Measurements from ENCODE around the gene CSNK1E. TPM values are rescaled to one million over a fixed set of nuclear protein-coding genes. Genes with fewer than 3 reads are reported as not detected.

CSNK1E gene
- total and polyA plus RNA-seq, 2 of the 8 experiments (the other 6 are each of a cell fraction or from before 2014, with no cell fraction given), result 247 to 263 TPM

GRCh38 chr22:38273135-38273826, 44.0 kb downstream of the CSNK1E start:
- Histone ChIP-seq H3K4me2 (ENCODE audit: insufficient read depth in 1 of 2, low read depth in 2 of 2, low read length in 2 of 2) (peak overlapping the region; percentile 97), H3K4me1 (replicated peaks in 1 of 4; ENCODE audit: control insufficient read depth in 3 of 4, insufficient read depth in 4 of 4, low read length in 3 of 4) (peaks cover 10 to 21% (median 15%) of the 10 kb centered on the region in 4 experiments), H4K5ac (ENCODE audit: insufficient read length, low read depth, low read length) (peak overlapping the region; percentile 70), H2BK15ac (ENCODE audit: low read length) (peak overlapping the region; percentile 46; the same call in 1 of the 2 replicates), H3K56ac (replicated peaks; ENCODE audit: insufficient read length, low read depth, low read length) (peak overlapping the region; percentile 5), H4K91ac (replicated peaks; ENCODE audit: insufficient read length, low read length) (peak overlapping the region; percentile 50), H3K23ac (ENCODE audit: insufficient read length) (no peak overlapping the region), H3K9me3 (ENCODE audit: insufficient read depth in 2 of 2, low read depth in 1 of 2, low read length in 1 of 2) (no peaks in the 10 kb centered on the region), H3K18ac (ENCODE audit: extremely low read depth, low read length) (peak overlapping the region; percentile 85), H3K27ac (ENCODE audit: low read depth, low read length) (no peak overlapping the region), H3K27me3 (replicated peaks in 1 of 4; ENCODE audit: control insufficient read depth in 3 of 4, extremely low read depth in 1 of 4, insufficient read depth in 3 of 4, low read length in 3 of 4) (no peaks in the 10 kb centered on the region), H2BK5ac (ENCODE audit: low read depth, low read length) (no peak overlapping the region), H3K36me3 (ENCODE audit: control insufficient read depth in 2 of 4, insufficient read depth in 4 of 4, low read length in 3 of 4) (0 out of 8 replicates have a peak, but pooled peaks cover 0 to 3% (median 0%) of the 10 kb centered on the region in 4 experiments), H3K9ac (replicated peaks in 1 of 4; ENCODE audit: extremely low read depth in 1 of 4, low read depth in 3 of 4, low read length in 3 of 4) (peak overlapping the region in 1 of 4 experiments; percentile 63; a peak in 3 of 7 replicates), H3K79me2 (ENCODE audit: control insufficient read depth in 1 of 2, insufficient read depth in 2 of 2, low read length in 2 of 2) (peaks cover 17 to 34% of the 10 kb centered on the region in 2 experiments), H3K79me1 (ENCODE audit: low read depth, low read length) (peaks cover 20% of the 10 kb centered on the region), H4K8ac (ENCODE audit: extremely low read depth, insufficient read depth, low read length) (peak overlapping the region; percentile 66; the same call in 1 of the 2 replicates), H3K4me3 (ENCODE audit: extremely low read depth in 1 of 4, insufficient read depth in 2 of 4, low read depth in 3 of 4, low read length in 4 of 4) (peak overlapping the region; percentile 30 to 97 (median 74)), H3K23me2 (ENCODE audit: low read depth, low read length) (peaks cover 10% of the 10 kb centered on the region), H3K4ac (replicated peaks; ENCODE audit: insufficient read length, low read depth, low read length) (peak overlapping the region; percentile 27), H2AFZ (ENCODE audit: low read length) (peak overlapping the region; percentile 100), H4K20me1 (replicated peaks in 1 of 2; ENCODE audit: control insufficient read depth in 1 of 2, insufficient read depth in 2 of 2, low read length in 2 of 2) (peaks cover 17 to 26% of the 10 kb centered on the region in 2 experiments), H2BK12ac (ENCODE audit: low read depth, low read length) (peak overlapping the region; percentile 11; the same call in 1 of the 2 replicates), H2BK20ac (ENCODE audit: low read length) (no peak overlapping the region), H3K14ac (ENCODE audit: insufficient read length) (no peak overlapping the region), H2BK120ac (replicated peaks; ENCODE audit: low read depth, low read length) (no peak overlapping the region), H2AK5ac (ENCODE audit: low read depth, low read length) (no peak overlapping the region)
- TF ChIP-seq SUZ12 (IDR thresholded peaks at IDR 0.05; ENCODE audit: low read length) (0 out of 2 replicates have a peak, but pooled peaks have one; percentile 20), SP4 (IDR thresholded peaks at IDR 0.05; ENCODE audit: low read length) (0 out of 2 replicates have a peak, but pooled peaks have one; percentile 1), KDM4A (IDR thresholded peaks at IDR 0.05; ENCODE audit: low read depth, low read length, severe bottlenecking) (no peak), ASH2L (IDR thresholded peaks at IDR 0.05; ENCODE audit: low read length) (no peak), CHD1 (IDR thresholded peaks at IDR 0.05; ENCODE audit: low read depth, low read length) (no peak), FOSL1 (IDR thresholded peaks at IDR 0.05; ENCODE audit: insufficient read depth, low read depth, low read length) (no peak), EGR1 (IDR thresholded peaks at IDR 0.05; ENCODE audit: borderline replicate concordance, low read depth, low read length) (no peak), PHF8 (conservative IDR thresholded peaks at IDR 0.05; ENCODE audit: low read depth, low read length) (no peak), MAX (IDR thresholded peaks at IDR 0.05) (no peak)
- no peak for FAIRE-seq
- no peak for DNase-seq (ENCODE audit: low read depth in 1 of 2, low spot score in 2 of 2)
- CTCF ChIA-PET (ENCODE audit: partially characterized antibody), result interaction anchor here (1.8 to 4.5 kb wide), 3 partner anchors 12 to 173 kb away, joined by 4 to 33 read pairs (median 6); no protein-coding TSS in a partner anchor
- POLR2A ChIA-PET (ENCODE audit: partially characterized antibody), result interaction anchor here (1.2 to 7.8 kb wide), 2 partner anchors 14 to 76 kb away, joined by 3 to 81 read pairs; no protein-coding TSS in a partner anchor
- WGBS, 2 experiments (ENCODE audit: extremely low coverage in 1 of 2, insufficient coverage in 1 of 2, insufficient read length in 1 of 2, insufficient replicate concordance in 2 of 2, low coverage in 1 of 2, low lambda C conversion rate in 2 of 2, missing lambda C conversion rate in 1 of 2), result 29% methylated on average over 23 of the region's 26 CpGs; no CpG with 5 or more reads in 1 of the 2 experiments

All from H1 (cell line).